H1 (cell line): ENCODE measurements around the gene SNX17. TPM values are rescaled to one million over a fixed set of nuclear protein-coding genes. Genes with fewer than 3 reads are reported as not detected.

Experiments used
- CTCF ChIA-PET: fragments of 300-600 bp; sonication (Branson Sonifier 250); formaldehyde crosslinking; loops from one replicate; lab custom pipeline; 2021; ENCODE audit not compliant: partially characterized antibody; lab: Charles Lee
- POLR2A ChIA-PET: fragments of 300-600 bp; sonication (Branson Sonifier 250); formaldehyde crosslinking; loops from one replicate; lab custom pipeline; 2021; ENCODE audit warnings: inconsistent platforms; ENCODE audit not compliant: partially characterized antibody; lab: Charles Lee
- DNase-seq, 2 experiments: peaks; one replicate each; pipeline versions ENCODE4 v3.0.0 to v3.0.0-alpha.2; 2010 to 2022; ENCODE audit warnings: low spot score in 2 of 2, low read depth in 1 of 2, mixed read lengths in 1 of 2
- FAIRE-seq: peaks from 2 replicates; lab custom pipeline; 2011; peaks lifted over from hg19 to GRCh38; lab: Jason Lieb, UNC
- H2AFZ ChIP-seq: 2 replicates; pipeline ENCODE4 v1.8.1; 2012; ENCODE audit warnings: low read length, inconsistent platforms
- H2AK5ac ChIP-seq: 2 replicates; pipeline ENCODE4 v1.6.1; 2013; ENCODE audit warnings: low read depth, low read length
- H2BK120ac ChIP-seq: replicated peaks from 2 replicates; pipeline ENCODE3; 2013; ENCODE audit warnings: low read depth, low read length, inconsistent platforms
- H2BK12ac ChIP-seq: 2 replicates; pipeline ENCODE4 v1.6.1; 2013; ENCODE audit warnings: low read depth, low read length
- H2BK15ac ChIP-seq: 2 replicates; pipeline ENCODE4 v1.6.1; 2013; ENCODE audit warnings: low read length
- H2BK20ac ChIP-seq: 2 replicates; pipeline ENCODE4 v1.6.1; 2013; ENCODE audit warnings: low read length
- H2BK5ac ChIP-seq: 2 replicates; pipeline ENCODE4 v1.6.1; 2013; ENCODE audit warnings: low read depth, low read length
- H3K14ac ChIP-seq: 2 replicates; pipeline ENCODE4 v1.6.1; 2013; ENCODE audit warnings: inconsistent platforms; ENCODE audit not compliant: insufficient read length
- H3K18ac ChIP-seq: 2 replicates; pipeline ENCODE4 v1.6.1; 2013; ENCODE audit warnings: low read length; ENCODE audit errors: extremely low read depth
- H3K23ac ChIP-seq: 2 replicates; pipeline ENCODE4 v1.6.1; 2013; ENCODE audit warnings: inconsistent platforms; ENCODE audit not compliant: insufficient read length
- H3K23me2 ChIP-seq: 2 replicates; pipeline ENCODE4 v1.6.1; 2013; ENCODE audit warnings: low read depth, low read length
- H3K27ac ChIP-seq: 2 replicates; pipeline ENCODE4 v1.6.1; 2011; ENCODE audit warnings: low read depth, low read length, inconsistent platforms
- H3K27me3 ChIP-seq, 4 experiments: replicated peaks in 1 of 4; 1 replicate in 1 of 4; 2 replicates in 3 of 4; pipeline versions ENCODE4 v1.6.1 to v1.8.1; 2011 to 2013; ENCODE audit warnings: low read length in 3 of 4, mild to moderate bottlenecking in 3 of 4, inconsistent platforms in 2 of 4, mixed read lengths in 2 of 4, moderate library complexity in 1 of 4; ENCODE audit not compliant: control insufficient read depth in 3 of 4, insufficient read depth in 3 of 4; ENCODE audit errors: extremely low read depth in 1 of 4
- H3K36me3 ChIP-seq, 4 experiments: 2 replicates each; pipeline versions ENCODE4 v1.6.1 to v1.8.1; 2011 to 2013; ENCODE audit warnings: mild to moderate bottlenecking in 4 of 4, low read length in 3 of 4, moderate library complexity in 2 of 4, control low read depth in 1 of 4, inconsistent platforms in 1 of 4; ENCODE audit not compliant: insufficient read depth in 4 of 4, control insufficient read depth in 2 of 4
- H3K4ac ChIP-seq: replicated peaks from 2 replicates; pipeline ENCODE3; 2013; ENCODE audit warnings: low read length, low read depth, mixed read lengths, inconsistent platforms; ENCODE audit not compliant: insufficient read length
- H3K4me1 ChIP-seq, 4 experiments: replicated peaks in 1 of 4; 1 replicate in 1 of 4; 2 replicates in 3 of 4; pipeline versions ENCODE4 v1.6.1 to v1.8.1; 2011 to 2013; ENCODE audit warnings: low read length in 3 of 4, inconsistent platforms in 2 of 4, mixed read lengths in 1 of 4; ENCODE audit not compliant: insufficient read depth in 4 of 4, control insufficient read depth in 3 of 4
- H3K4me2 ChIP-seq, 2 experiments: 2 replicates each; pipeline versions ENCODE4 v1.6.1 to v1.8.1; 2011 to 2013; ENCODE audit warnings: low read depth in 2 of 2, low read length in 2 of 2, control low read depth in 1 of 2, inconsistent platforms in 1 of 2, mild to moderate bottlenecking in 1 of 2; ENCODE audit not compliant: insufficient read depth in 1 of 2
- H3K4me3 ChIP-seq, 4 experiments: fragments of 200-600, 300-600 bp in 1 of 4; sonication (generic), shearing (Covaris generic), sonication (Bioruptor Twin) in 1 of 4; 2 replicates each; pipeline versions ENCODE4 v1.5.1 to v1.8.1; 2011 to 2016; ENCODE audit warnings: low read length in 4 of 4, low read depth in 3 of 4, control low read depth in 2 of 4, inconsistent platforms in 2 of 4, mild to moderate bottlenecking in 2 of 4, mixed read lengths in 1 of 4, moderate library complexity in 1 of 4; ENCODE audit not compliant: insufficient read depth in 2 of 4; ENCODE audit errors: extremely low read depth in 1 of 4
- H3K56ac ChIP-seq: replicated peaks from 2 replicates; pipeline ENCODE3; 2013; ENCODE audit warnings: low read depth, mild to moderate bottlenecking, mixed read lengths, low read length, inconsistent platforms; ENCODE audit not compliant: insufficient read length
- H3K79me1 ChIP-seq: 2 replicates; pipeline ENCODE4 v1.6.1; 2013; ENCODE audit warnings: low read depth, low read length, control low read depth
- H3K79me2 ChIP-seq, 2 experiments: 2 replicates each; pipeline versions ENCODE4 v1.6.1 to v1.8.1; 2012 to 2013; ENCODE audit warnings: low read length in 2 of 2, mild to moderate bottlenecking in 2 of 2, inconsistent platforms in 1 of 2; ENCODE audit not compliant: insufficient read depth in 2 of 2, control insufficient read depth in 1 of 2
- H3K9ac ChIP-seq, 4 experiments: replicated peaks in 1 of 4; 1 replicate in 1 of 4; 2 replicates in 3 of 4; pipeline versions ENCODE4 v1.6.1 to v1.8.1; 2011 to 2013; ENCODE audit warnings: low read depth in 3 of 4, low read length in 3 of 4, control low read depth in 2 of 4, mild to moderate bottlenecking in 2 of 4, moderate library complexity in 2 of 4, inconsistent platforms in 1 of 4; ENCODE audit errors: extremely low read depth in 1 of 4
- H3K9me3 ChIP-seq, 2 experiments: 2 replicates each; pipeline versions ENCODE4 v1.6.1 to v1.8.1; 2012 to 2013; ENCODE audit warnings: mild to moderate bottlenecking in 2 of 2, moderate library complexity in 2 of 2, control low read depth in 1 of 2, inconsistent platforms in 1 of 2, low read depth in 1 of 2, low read length in 1 of 2, mixed read lengths in 1 of 2; ENCODE audit not compliant: insufficient read depth in 2 of 2
- H4K20me1 ChIP-seq, 2 experiments: replicated peaks in 1 of 2; 2 replicates each; pipeline versions ENCODE3 to v1.8.1; 2011 to 2013; ENCODE audit warnings: inconsistent platforms in 2 of 2, low read length in 2 of 2, mild to moderate bottlenecking in 1 of 2; ENCODE audit not compliant: insufficient read depth in 2 of 2, control insufficient read depth in 1 of 2
- H4K5ac ChIP-seq: 2 replicates; pipeline ENCODE4 v1.6.1; 2013; ENCODE audit warnings: low read length, low read depth, mixed read lengths, inconsistent platforms; ENCODE audit not compliant: insufficient read length
- H4K8ac ChIP-seq: 2 replicates; pipeline ENCODE4 v1.8.0; 2013; ENCODE audit warnings: mild to moderate bottlenecking, moderate library complexity, low read length, inconsistent platforms; ENCODE audit not compliant: insufficient read depth; ENCODE audit errors: extremely low read depth
- H4K91ac ChIP-seq: replicated peaks from 2 replicates; pipeline ENCODE3; 2013; ENCODE audit warnings: low read length, mixed read lengths, inconsistent platforms; ENCODE audit not compliant: insufficient read length
- BCL11A ChIP-seq, 2 experiments: IDR thresholded peaks; one replicate each; pipeline ENCODE4 v1.6.1; 2011; ENCODE audit warnings: low read depth in 2 of 2, low read length in 2 of 2, mild to moderate bottlenecking in 2 of 2
- BRCA1 ChIP-seq: IDR thresholded peaks from 2 replicates; pipeline ENCODE4 v1.6.1; 2012; ENCODE audit warnings: low read depth, low read length, improper control_type of control experiment
- CBX8 ChIP-seq: fragments of 300-800, 300-1000 bp; sonication (generic); IDR thresholded peaks from 2 replicates; pipeline ENCODE4 v1.7.1; 2016; ENCODE audit warnings: low read depth, low read length, borderline replicate concordance
- RAD21 ChIP-seq, 2 experiments: IDR thresholded peaks in 1 of 2; conservative IDR thresholded peaks in 1 of 2; 2 replicates each; pipeline ENCODE4 v1.6.1; 2011; ENCODE audit warnings: low read depth in 2 of 2, low read length in 2 of 2, improper control_type of control experiment in 1 of 2, inconsistent platforms in 1 of 2, mild to moderate bottlenecking in 1 of 2, moderate library complexity in 1 of 2
- SIN3A ChIP-seq, 2 experiments: IDR thresholded peaks in 1 of 2; conservative IDR thresholded peaks in 1 of 2; 2 replicates each; pipeline ENCODE4 v1.6.1; 2011 to 2012; ENCODE audit warnings: low read length in 2 of 2, improper control_type of control experiment in 1 of 2, low read depth in 1 of 2, mild to moderate bottlenecking in 1 of 2
- SRF ChIP-seq: IDR thresholded peaks from 2 replicates; pipeline ENCODE4 v1.6.1; 2011; ENCODE audit warnings: mild to moderate bottlenecking, low read depth, low read length, moderate library complexity
- TAF1 ChIP-seq: IDR thresholded peaks from 2 replicates; pipeline ENCODE4 v1.6.1; 2011; ENCODE audit warnings: mild to moderate bottlenecking, low read depth, low read length
- WGBS, 2 experiments: shearing (Covaris generic) in 1 of 2; methylation state at CpG; one replicate each; pipeline versions ENCODE4 v1.1.6 to v1.1.7; 2013 to 2015; ENCODE audit warnings: low lambda C conversion rate in 2 of 2, mixed read lengths in 2 of 2, inconsistent platforms in 1 of 2, low coverage in 1 of 2, missing lambda C conversion rate in 1 of 2; ENCODE audit not compliant: insufficient replicate concordance in 2 of 2, insufficient coverage in 1 of 2, insufficient read length in 1 of 2; ENCODE audit errors: extremely low coverage in 1 of 2, missing lambda C conversion rate in 1 of 2; 5-methylcytosine and 5-hydroxymethylcytosine counted together
- polyA plus RNA-seq, 7 experiments: library from polyadenylated mRNA; depleted of rRNA in 3 of 7; stranded (reverse) in 5 of 7; unstranded in 2 of 7; fragments of >200 nt in 5 of 7; fragments of 200-250 nt in 2 of 7; gene quantifications; 1 replicate in 5 of 7; 2 replicates in 1 of 7; 4 replicates in 1 of 7; pipeline versions ENCODE4 v1.2.1 to v1.2.3, GENCODE V29; 2011 to 2013; ENCODE audit warnings: missing spikeins in 2 of 7, mixed read lengths in 2 of 7
- total RNA-seq: library from RNA; stranded (reverse); fragmentation: NEBNext Ultra II Directional; extraction: Animal tissue kit (Norgen Biotek cat#: 25700); gene quantifications from 2 replicates; pipeline ENCODE4 v1.2.1, GENCODE V29; 2021

SNX17 gene
- total and polyA plus RNA-seq, 2 of the 8 experiments (the other 6 are each of a cell fraction or from before 2014, with no cell fraction given) = 54.9 to 66.2 TPM

GRCh38 chr2:27407798-27408491 is 37.5 kb downstream of the SNX17 start:
- H3K4me3 ChIP-seq = peak overlapping the region; percentile 68 to 96 (median 92); a peak in 7 of 8 replicates
- no peak overlapping the region for H2BK120ac ChIP-seq
- no peak overlapping the region for H2AK5ac ChIP-seq
- H3K23me2 ChIP-seq = peaks cover 7% of the 10 kb centered on the region
- H3K4me1 ChIP-seq = peaks cover 0 to 5% (median 3%) of the 10 kb centered on the region in 4 experiments; a peak in 4 of 7 replicates
- no peak overlapping the region for H2BK12ac ChIP-seq
- CTCF ChIA-PET = interaction anchor here (0.6 to 2.0 kb wide), 11 partner anchors 10 to 374 kb away, joined by 3 to 16 read pairs (median 3); partner anchors contain the start of gene NRBP1
- H2BK5ac ChIP-seq = no peak overlapping the region
- H2AFZ ChIP-seq = no peak overlapping the region
- no peak overlapping the region for H3K18ac ChIP-seq
- peak in 1 of 2 experiments; percentile 50 for DNase-seq
- peak; percentile 88 for FAIRE-seq
- POLR2A ChIA-PET = interaction anchor here (0.9 to 4.1 kb wide), 11 partner anchors 10 to 220 kb away, joined by 3 to 48 read pairs (median 5); partner anchors contain the start of genes EIF2B4, GTF3C2, NRBP1 and SNX17
- peaks cover 0 to 4% (median 0%) of the 10 kb centered on the region in 4 experiments; a peak in 2 of 8 replicates for H3K36me3 ChIP-seq
- H3K79me2 ChIP-seq = peaks cover 26 to 63% of the 10 kb centered on the region in 2 experiments
- H3K14ac ChIP-seq = no peak overlapping the region
- peak overlapping the region; percentile 70 to 87 for H3K4me2 ChIP-seq
- no peak overlapping the region for H3K9ac ChIP-seq
- H3K9me3 ChIP-seq = no peaks in the 10 kb centered on the region
- no peak overlapping the region for H4K5ac ChIP-seq
- H3K27me3 ChIP-seq = no peaks in the 10 kb centered on the region
- H4K91ac ChIP-seq = no peak overlapping the region
- H3K56ac ChIP-seq = no peak overlapping the region
- no peak overlapping the region for H3K27ac ChIP-seq
- H4K8ac ChIP-seq = no peak overlapping the region; the same call in 1 of the 2 replicates
- H3K79me1 ChIP-seq = no peaks in the 10 kb centered on the region
- no peak overlapping the region for H2BK15ac ChIP-seq
- peaks cover 3 to 6% of the 10 kb centered on the region in 2 experiments for H4K20me1 ChIP-seq
- WGBS, 2 experiments = 53% methylated on average over 16 of the region's 16 CpGs; no CpG with 5 or more reads in 1 of the 2 experiments
- no peak overlapping the region for H2BK20ac ChIP-seq
- no peak overlapping the region for H3K23ac ChIP-seq
- H3K4ac ChIP-seq = no peak overlapping the region
- TF ChIP-seq BCL11A (IDR thresholded peaks at IDR 0.05; ENCODE audit: low read depth in 2 of 2, low read length in 2 of 2) (no peak), BRCA1 (no peak), RAD21 (IDR thresholded peaks at IDR 0.05 in 1 of 2, conservative IDR thresholded peaks at IDR 0.05 in 1 of 2; ENCODE audit: low read depth in 2 of 2, low read length in 2 of 2) (peak; percentile 64 to 75), TAF1 (peak; percentile 55; the same call in 1 of the 2 replicates), CBX8 (no peak), SIN3A (conservative IDR thresholded peaks at IDR 0.05 in 1 of 2, IDR thresholded peaks at IDR 0.05 in 1 of 2; ENCODE audit: low read depth in 1 of 2, low read length in 2 of 2) (no peak), SRF (no peak)
